Transverse colon (tissue), 4 donors: Measurements from ENCODE around the gene AP3B1. TPM values are rescaled to one million over a fixed set of nuclear protein-coding genes. Genes with fewer than 3 reads are reported as not detected.
"Not testable (repeated sequence)": the region's sequence is repeated elsewhere in the genome, so short reads cannot be mapped to it uniquely, and the experiment has no call there.

Experiments used
- DNase-seq: peaks from one replicate; pipeline ENCODE4 v3.0.0-alpha.2; 2019
- H3K27ac ChIP-seq, 4 donors: fragments of 200-600 bp; sonication (generic); 2 replicates each; pipeline ENCODE4 v1.5.1; 2016 to 2018; ENCODE audit warnings: inconsistent platforms in 4 of 4
- H3K27me3 ChIP-seq: fragments of 200-600 bp; sonication (generic); 2 replicates; pipeline ENCODE4 v1.5.1; 2017; ENCODE audit warnings: inconsistent platforms
- H3K36me3 ChIP-seq, 4 donors: fragments of 200-600 bp; sonication (generic); 2 replicates each; pipeline ENCODE4 v1.5.1; 2017 to 2019; ENCODE audit warnings: inconsistent platforms in 4 of 4
- H3K4me1 ChIP-seq, 4 donors: fragments of 200-600 bp; sonication (generic); 2 replicates each; pipeline ENCODE4 v1.5.1; 2017 to 2020; ENCODE audit warnings: inconsistent platforms in 4 of 4
- H3K4me3 ChIP-seq, 4 donors: fragments of 200-600 bp; sonication (generic); 1 replicate in 1 of 4; 2 replicates in 3 of 4; pipeline versions ENCODE4 v1.5.1 to v1.6.1; 2017 to 2019; ENCODE audit warnings: inconsistent platforms in 4 of 4
- H3K9me3 ChIP-seq, 2 donors: fragments of 200-600 bp; sonication (generic); 2 replicates each; pipeline ENCODE4 v1.5.1; 2017 to 2019; ENCODE audit warnings: inconsistent platforms in 2 of 2
- EP300 ChIP-seq: sonication (generic); formaldehyde crosslinking; IDR thresholded peaks from one replicate; pipeline ENCODE4 v1.6.1; 2017; ENCODE audit warnings: antibody characterized with exemption, low read depth
- POLR2A ChIP-seq: fragments of 450-650 bp; IDR thresholded peaks from one replicate; pipeline ENCODE4 v1.6.1; 2016; ENCODE audit warnings: antibody characterized with exemption, mild to moderate bottlenecking, moderate library complexity
- POLR2AphosphoS5 ChIP-seq, 3 donors: sonication (generic); formaldehyde crosslinking; IDR thresholded peaks; one replicate each; pipeline ENCODE4 v1.6.1; 2016; ENCODE audit warnings: antibody characterized with exemption in 3 of 3
- WGBS, 2 donors: methylation state at CpG; one replicate each; pipeline ENCODE4 v1.1.5; 2018; ENCODE audit warnings: low coverage in 1 of 2; 5-methylcytosine and 5-hydroxymethylcytosine counted together
- in situ Hi-C, 4 donors: fragments of 200-750 bp; cut with MboI; loops; one replicate each; pipeline versions ENCODE4 v1.15.0 to v1.15.1; 2017; ENCODE audit warnings: low sequenced_read_pairs in 3 of 4, low pct_ligation_motif_present in 1 of 4, low pct_unique_long_range_greater_than_20kb in 1 of 4
- intact Hi-C: fragments of 100-400 bp; cut with DNase I; formaldehyde crosslinking; loops from one replicate; pipeline ENCODE4 v1.15.1; 2023; ENCODE audit warnings: low total_unique reads
- total RNA-seq, 4 donors: library from RNA; depleted of rRNA; stranded (reverse); fragments of >200 nt; gene quantifications; one replicate each; pipeline ENCODE4 v1.1.0, GENCODE V29; 2016
- TF ChIP-seq, protein P1 (sequence below), 5 experiments: fragments of 200-600 bp in 3 of 5; fragments of 450-650 bp in 2 of 5; sonication (generic) in 3 of 5; IDR thresholded peaks; 1 replicate in 2 of 5; 2 replicates in 3 of 5; pipeline ENCODE4 v1.5.1; 2016 to 2017; ENCODE audit warnings: antibody characterized with exemption in 5 of 5, inconsistent platforms in 3 of 5, mild to moderate bottlenecking in 2 of 5, moderate library complexity in 1 of 5

Gene AP3B1
- total RNA-seq, 4 donors from 2014 or later, result 45.7 to 61.3 (median 53.4) TPM

DNA sequence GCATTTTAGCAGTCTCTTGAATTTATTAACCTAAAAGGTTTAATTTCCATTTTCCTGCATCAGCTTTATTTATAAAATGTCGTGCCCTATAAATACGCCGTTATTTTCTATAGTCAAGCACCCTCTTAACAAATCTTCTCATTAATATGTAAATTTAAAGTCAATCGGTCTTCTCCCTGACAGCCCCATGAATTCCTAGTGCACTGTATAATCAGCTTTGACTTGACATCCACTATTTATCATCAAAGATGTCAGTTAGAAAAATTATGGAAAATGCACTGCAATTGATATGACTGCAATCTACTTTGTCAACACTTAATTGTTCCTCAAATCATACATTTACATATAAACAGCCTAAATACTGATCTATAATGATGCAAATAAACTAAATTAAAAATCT lies 83.4 kb downstream of the AP3B1 start:
- in situ Hi-C loops (no loop called here), intact Hi-C loops (no loop called here)
- H3K27ac ChIP-seq, result no peak overlapping the region
- no peak for DNase-seq
- peaks cover 0 to 27% (median 0%) of the 10 kb centered on the region in 4 donors for H3K36me3 ChIP-seq
- H3K27me3 ChIP-seq, result no peaks in the 10 kb centered on the region
- H3K4me3 ChIP-seq, result no peak overlapping the region
- H3K4me1 ChIP-seq, result no peaks in the 10 kb centered on the region
- no peak for TF ChIP-seq EP300
- no peak for TF ChIP-seq POLR2AphosphoS5 (IDR thresholded peaks at IDR 0.05)
- TF ChIP-seq POLR2A, result no peak
- TF ChIP-seq, protein P1, sequence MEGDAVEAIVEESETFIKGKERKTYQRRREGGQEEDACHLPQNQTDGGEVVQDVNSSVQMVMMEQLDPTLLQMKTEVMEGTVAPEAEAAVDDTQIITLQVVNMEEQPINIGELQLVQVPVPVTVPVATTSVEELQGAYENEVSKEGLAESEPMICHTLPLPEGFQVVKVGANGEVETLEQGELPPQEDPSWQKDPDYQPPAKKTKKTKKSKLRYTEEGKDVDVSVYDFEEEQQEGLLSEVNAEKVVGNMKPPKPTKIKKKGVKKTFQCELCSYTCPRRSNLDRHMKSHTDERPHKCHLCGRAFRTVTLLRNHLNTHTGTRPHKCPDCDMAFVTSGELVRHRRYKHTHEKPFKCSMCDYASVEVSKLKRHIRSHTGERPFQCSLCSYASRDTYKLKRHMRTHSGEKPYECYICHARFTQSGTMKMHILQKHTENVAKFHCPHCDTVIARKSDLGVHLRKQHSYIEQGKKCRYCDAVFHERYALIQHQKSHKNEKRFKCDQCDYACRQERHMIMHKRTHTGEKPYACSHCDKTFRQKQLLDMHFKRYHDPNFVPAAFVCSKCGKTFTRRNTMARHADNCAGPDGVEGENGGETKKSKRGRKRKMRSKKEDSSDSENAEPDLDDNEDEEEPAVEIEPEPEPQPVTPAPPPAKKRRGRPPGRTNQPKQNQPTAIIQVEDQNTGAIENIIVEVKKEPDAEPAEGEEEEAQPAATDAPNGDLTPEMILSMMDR (IDR thresholded peaks at IDR 0.05), result no peak
- 83 to 95% methylated on average over 4 of the region's 4 CpGs for WGBS, 2 donors
- no peaks in the 10 kb centered on the region for H3K9me3 ChIP-seq

GRCh38 chr5:78204241-78204640 lies 90.3 kb downstream of the AP3B1 start:
- no peak for TF ChIP-seq POLR2AphosphoS5 (IDR thresholded peaks at IDR 0.05)
- TF ChIP-seq, protein P1 (IDR thresholded peaks at IDR 0.05), result no peak
- TF ChIP-seq EP300, result no peak
- TF ChIP-seq POLR2A, result no peak
- 88 to 90% methylated on average over 2 of the region's 2 CpGs for WGBS, 2 donors
- Histone ChIP-seq H3K27ac (no peak overlapping the region), H3K4me1 (no peaks in the 10 kb centered on the region), H3K27me3 (no peaks in the 10 kb centered on the region), H3K9me3 (no peaks in the 10 kb centered on the region), H3K36me3 (peaks cover 0 to 16% (median 0%) of the 10 kb centered on the region in 4 donors), H3K4me3 (no peak overlapping the region)
- intact Hi-C loops (no loop called here), in situ Hi-C loops (no loop called here)
- DNase-seq, result no peak

DNA sequence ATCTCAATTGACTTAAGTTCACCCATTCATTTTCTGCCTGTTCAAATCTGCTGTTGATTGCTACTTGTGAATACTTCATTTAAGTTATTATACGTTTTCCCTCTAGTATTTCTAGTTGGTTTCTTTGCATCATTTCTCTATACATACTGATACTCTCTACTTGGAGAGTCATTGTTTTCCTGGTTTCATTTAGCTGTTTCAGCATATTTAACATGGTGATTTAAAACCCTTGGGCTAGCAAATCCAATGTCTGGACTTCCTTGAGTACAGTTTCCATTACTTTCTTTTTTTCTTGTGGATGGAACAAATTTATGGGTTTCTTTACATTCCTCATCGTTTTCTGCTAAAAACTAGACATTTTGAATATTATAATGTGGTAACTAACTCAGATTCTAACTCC lies 90.7 kb downstream of the AP3B1 start:
- in situ Hi-C loops, result no loop called here
- TF ChIP-seq EP300 (no peak), POLR2AphosphoS5 (IDR thresholded peaks at IDR 0.05) (no peak)
- Histone ChIP-seq H3K4me3 (no peak overlapping the region), H3K36me3 (peaks cover 0 to 16% (median 0%) of the 10 kb centered on the region in 4 donors), H3K27me3 (no peaks in the 10 kb centered on the region), H3K9me3 (no peaks in the 10 kb centered on the region), H3K27ac (no peak overlapping the region), H3K4me1 (no peaks in the 10 kb centered on the region)
- no peak for DNase-seq
- intact Hi-C loops, result no loop called here
- WGBS, 2 donors, result 88 to 100% methylated on average over 2 of the region's 2 CpGs

DNA sequence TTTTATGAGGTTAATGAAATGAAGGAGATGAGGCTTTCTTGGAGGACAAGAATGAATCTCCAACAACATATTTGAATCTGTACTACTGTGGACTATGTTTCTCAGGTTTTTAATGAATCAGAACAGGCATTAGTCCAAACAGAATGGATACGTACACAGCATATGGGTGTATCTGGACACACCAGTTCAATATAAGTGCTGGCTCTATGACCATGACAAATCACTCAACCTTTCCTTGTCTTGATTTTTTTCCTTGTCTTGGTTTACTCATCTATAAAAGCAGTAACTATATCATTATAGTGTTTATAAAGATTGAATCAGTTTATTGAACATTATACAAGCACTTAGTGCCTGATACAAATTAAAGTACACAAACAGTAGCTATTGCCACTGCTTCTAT lies 104.1 kb downstream of the AP3B1 start:
- Histone ChIP-seq H3K4me1 (no peaks in the 10 kb centered on the region), H3K36me3 (peaks cover 0 to 4% (median 0%) of the 10 kb centered on the region in 4 donors), H3K27me3 (no peaks in the 10 kb centered on the region), H3K9me3 (peaks cover 0 to 3% of the 10 kb centered on the region in 2 donors), H3K27ac (no peak overlapping the region), H3K4me3 (no peak overlapping the region)
- in situ Hi-C loops (no loop called here), intact Hi-C loops (no loop called here)
- TF ChIP-seq POLR2A, result no peak
- no peak for TF ChIP-seq POLR2AphosphoS5 (IDR thresholded peaks at IDR 0.05)
- TF ChIP-seq EP300, result no peak
- TF ChIP-seq, protein P1 (IDR thresholded peaks at IDR 0.05), result no peak
- 67 to 83% methylated on average over 1 of the region's 1 CpG for WGBS, 2 donors
- no peak for DNase-seq

DNA sequence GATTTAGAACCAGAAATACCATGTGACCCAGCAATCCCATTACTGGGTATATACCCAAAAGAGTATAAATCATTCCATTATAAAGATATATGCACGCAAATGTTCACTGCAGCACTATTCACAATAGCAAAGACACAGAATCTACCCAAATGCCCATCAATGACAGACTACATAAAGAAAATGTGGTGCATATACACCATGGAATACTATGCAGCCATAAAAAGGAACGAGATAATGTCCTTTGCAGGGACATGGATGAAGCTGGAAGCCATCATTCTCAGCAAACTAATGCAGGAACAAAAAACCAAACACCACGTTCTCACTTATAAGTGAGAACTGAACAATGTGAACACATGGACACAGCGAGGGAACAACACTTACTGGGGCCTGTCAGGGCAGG lies 105.8 kb downstream of the AP3B1 start:
- H3K4me3 ChIP-seq, DNase-seq, H3K27me3 ChIP-seq, H3K36me3 ChIP-seq, H3K4me1 ChIP-seq, H3K9me3 ChIP-seq, H3K27ac ChIP-seq, in situ Hi-C loops, intact Hi-C loops: not testable (repeated sequence)
- 96 to 100% methylated on average over 4 of the region's 4 CpGs for WGBS, 2 donors
